GM12878 (cell line): ENCODE measurements around the gene LRP10. TPM values are rescaled to one million over a fixed set of nuclear protein-coding genes. Genes with fewer than 3 reads are reported as not detected.
A peak's percentile ranks its signal among the peaks of the same experiment; 100 is the strongest.

ENCODE experiments used
- EZH2 ChIP-seq: IDR thresholded peaks from 2 replicates; pipeline ENCODE4 v1.6.1; 2012; ENCODE audit warnings: low read depth, mild to moderate bottlenecking, control low read depth, inconsistent platforms, low read length, borderline replicate concordance; ENCODE audit not compliant: control insufficient read depth
- FOXK2 ChIP-seq: fragments of 450-650 bp; IDR thresholded peaks from 2 replicates; pipeline ENCODE4 v1.6.1; 2017; ENCODE audit warnings: mild to moderate bottlenecking, moderate library complexity
- JUND ChIP-seq: IDR thresholded peaks from 2 replicates; pipeline ENCODE4 v1.6.1; 2012; ENCODE audit warnings: low read depth, mild to moderate bottlenecking, low read length, improper control_type of control experiment, moderate library complexity
- KLF5 ChIP-seq: fragments of 450-650 bp; IDR thresholded peaks from 2 replicates; pipeline ENCODE4 v1.6.1; 2014; ENCODE audit warnings: mild to moderate bottlenecking; ENCODE audit not compliant: partially characterized antibody
- NR2F1 ChIP-seq: fragments of 450-650 bp; conservative IDR thresholded peaks from 2 replicates; pipeline ENCODE4 v1.6.1; 2017; ENCODE audit warnings: mild to moderate bottlenecking
- POLR2AphosphoS2 ChIP-seq: IDR thresholded peaks from 2 replicates; pipeline ENCODE4 v1.6.1; 2011; ENCODE audit warnings: low read depth, mild to moderate bottlenecking, low read length, improper control_type of control experiment, moderate library complexity
- POU2F2 ChIP-seq: IDR thresholded peaks from 3 replicates; pipeline ENCODE4 v1.6.1; 2011; ENCODE audit warnings: low read depth, mild to moderate bottlenecking, low read length, borderline replicate concordance
- REST ChIP-seq: IDR thresholded peaks from 2 replicates; pipeline ENCODE4 v1.6.1; 2012; ENCODE audit warnings: mild to moderate bottlenecking, low read depth, low read length
- SP1 ChIP-seq: IDR thresholded peaks from one replicate; pipeline ENCODE4 v1.6.1; 2011; ENCODE audit warnings: low read depth, low read length
- TCF12 ChIP-seq: IDR thresholded peaks from 2 replicates; pipeline ENCODE4 v1.6.1; 2011; ENCODE audit warnings: low read depth, mild to moderate bottlenecking, low read length
- polyA plus RNA-seq, 11 experiments: library from polyadenylated mRNA; depleted of rRNA in 4 of 11; unstranded in 6 of 11; stranded (reverse) in 5 of 11; fragments of >200 nt; fragmentation: Nextera tagmentation in 4 of 11; fragmentation: Illumina TruSeq in 1 of 11; extraction: Ambion mirVana in 4 of 11; extraction: Trizol in 1 of 11; gene quantifications; 1 replicate in 1 of 11; 2 replicates in 10 of 11; pipeline versions ENCODE4 v1.2.1 to v1.2.3, GENCODE V29; 2011 to 2016; ENCODE audit warnings: inconsistent platforms in 2 of 11, missing spikeins in 2 of 11, low read depth in 1 of 11
- total RNA-seq, 4 experiments: library from RNA; depleted of rRNA in 3 of 4; stranded (reverse); fragments of >200 nt in 3 of 4; fragmentation: Illumina TruSeq in 1 of 4; extraction: Trizol in 1 of 4; gene quantifications; 2 replicates each; pipeline versions ENCODE4 v1.2.1 to v1.2.3, GENCODE V29; 2013 to 2021

LRP10 gene
- total and polyA plus RNA-seq, 10 of the 15 experiments (the other 5 are each of a cell fraction or from before 2014, with no cell fraction given) = 3.0 to 56.9 (median 20.9) TPM

GRCh38 chr14:22918804-22919600 lies 47.5 kb downstream of the LRP10 start, which contains the start of gene RBM23 (continued):
- TF ChIP-seq JUND (no peak), POU2F2 (no peak; the same call in 2 of the 3 replicates), TCF12 (no peak), NR2F1 (peak; percentile 72), POLR2AphosphoS2 (peak; percentile 50; the same call in 1 of the 2 replicates), FOXK2 (no peak), SP1 (peak; percentile 75), EZH2 (no peak), KLF5 (peak; percentile 45), REST (no peak)
